Testis (tissue), 3 donors: ENCODE measurements around the gene MMP15. TPM values are rescaled to one million over a fixed set of nuclear protein-coding genes. Genes with fewer than 3 reads are reported as not detected.

ENCODE experiments used
- DNase-seq: peaks from one replicate; pipeline ENCODE4 v3.0.0-alpha.2; 2019
- H3K27ac ChIP-seq, 2 donors: fragments of 200-600 bp; sonication (generic); one replicate each; pipeline ENCODE4 v1.5.1; 2019
- H3K27me3 ChIP-seq: fragments of 200-600 bp; sonication (generic); one replicate; pipeline ENCODE4 v1.5.1; 2019
- H3K36me3 ChIP-seq: fragments of 200-600 bp; sonication (generic); one replicate; pipeline ENCODE4 v1.5.1; 2017; ENCODE audit warnings: low read depth; ENCODE audit errors: missing control alignments
- H3K4me1 ChIP-seq: fragments of 200-600 bp; sonication (generic); one replicate; pipeline ENCODE4 v1.5.1; 2019
- H3K4me3 ChIP-seq, 2 donors: fragments of 200-600 bp; sonication (generic); one replicate each; pipeline ENCODE4 v1.5.1; 2017 to 2019
- H3K9me3 ChIP-seq: fragments of 200-600 bp; sonication (generic); one replicate; pipeline ENCODE4 v1.5.1; 2017
- POLR2A ChIP-seq: fragments of 450-650 bp; IDR thresholded peaks from one replicate; pipeline ENCODE4 v1.6.1; 2017; ENCODE audit warnings: antibody characterized with exemption, mild to moderate bottlenecking, moderate library complexity
- WGBS, 2 donors: methylation state at CpG; one replicate each; pipeline ENCODE4 v1.1.5; 2018; 5-methylcytosine and 5-hydroxymethylcytosine counted together
- intact Hi-C: fragments of 100-400 bp; cut with DNase I; formaldehyde crosslinking; loops from one replicate; pipeline ENCODE4 v1.15.1; 2023; ENCODE audit warnings: low total_unique reads
- polyA plus RNA-seq: library from polyadenylated mRNA; stranded (reverse); fragments of 350-450 nt; fragmentation: Illumina TruSeq; extraction: RNeasy Lipid Tissue Mini Kit (QIAGEN cat#74804); gene quantifications from one replicate; pipeline ENCODE4 v1.2.3, GENCODE V29; 2014; ENCODE audit warnings: low read depth, low replicate concordance; ENCODE audit not compliant: insufficient read depth
- total RNA-seq, 2 donors: library from RNA; depleted of rRNA; stranded (reverse); fragments of >200 nt; gene quantifications; one replicate each; pipeline ENCODE4 v1.2.3, GENCODE V29; 2016
- TF ChIP-seq, protein P1 (sequence below), 3 experiments: fragments of 450-650 bp in 2 of 3; fragments of 200-600 bp in 1 of 3; sonication (generic) in 1 of 3; IDR thresholded peaks; one replicate each; pipeline ENCODE4 v1.5.1; 2016 to 2019; ENCODE audit warnings: antibody characterized with exemption in 3 of 3, mild to moderate bottlenecking in 2 of 3, moderate library complexity in 1 of 3

The MMP15 gene
- total and polyA plus RNA-seq, 3 donors from 2014 or later: 80.6 to 300 (median 194) TPM

DNA sequence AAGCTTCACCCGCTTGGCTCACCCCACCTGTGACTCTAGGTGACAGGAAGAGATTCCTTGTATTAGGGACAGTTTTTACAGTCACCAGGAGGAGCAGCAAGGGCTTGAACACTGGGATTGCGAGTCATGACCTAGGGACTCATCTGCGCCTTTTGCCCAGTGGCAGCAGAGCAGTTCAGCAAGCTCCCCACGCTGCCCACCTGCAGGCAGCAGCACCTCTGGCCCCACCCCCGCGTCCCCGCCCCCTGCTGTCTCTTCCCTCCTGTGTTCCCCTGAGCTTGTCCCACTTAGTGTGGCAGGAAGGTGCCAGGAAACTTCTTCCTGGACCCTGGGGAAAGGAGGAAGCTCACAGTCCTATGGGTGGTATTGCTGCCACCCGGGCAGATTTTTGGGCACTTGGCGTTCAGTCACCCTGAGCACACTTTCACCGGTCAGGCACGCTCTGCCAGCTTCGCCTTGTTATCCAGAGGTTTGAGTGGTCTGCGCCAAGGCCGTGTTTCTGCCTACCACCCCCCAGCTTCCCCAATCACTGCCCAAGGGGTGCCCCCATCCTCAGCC lies 8.7 kb downstream of the MMP15 start:
- intact Hi-C loops: no loop called here
- no peak for DNase-seq
- no peaks in the 10 kb centered on the region for H3K36me3 ChIP-seq
- 70 to 90% methylated on average over 9 to 14 of the region's 14 CpGs for WGBS, 2 donors
- no peak for TF ChIP-seq POLR2A
- TF ChIP-seq, protein P1, sequence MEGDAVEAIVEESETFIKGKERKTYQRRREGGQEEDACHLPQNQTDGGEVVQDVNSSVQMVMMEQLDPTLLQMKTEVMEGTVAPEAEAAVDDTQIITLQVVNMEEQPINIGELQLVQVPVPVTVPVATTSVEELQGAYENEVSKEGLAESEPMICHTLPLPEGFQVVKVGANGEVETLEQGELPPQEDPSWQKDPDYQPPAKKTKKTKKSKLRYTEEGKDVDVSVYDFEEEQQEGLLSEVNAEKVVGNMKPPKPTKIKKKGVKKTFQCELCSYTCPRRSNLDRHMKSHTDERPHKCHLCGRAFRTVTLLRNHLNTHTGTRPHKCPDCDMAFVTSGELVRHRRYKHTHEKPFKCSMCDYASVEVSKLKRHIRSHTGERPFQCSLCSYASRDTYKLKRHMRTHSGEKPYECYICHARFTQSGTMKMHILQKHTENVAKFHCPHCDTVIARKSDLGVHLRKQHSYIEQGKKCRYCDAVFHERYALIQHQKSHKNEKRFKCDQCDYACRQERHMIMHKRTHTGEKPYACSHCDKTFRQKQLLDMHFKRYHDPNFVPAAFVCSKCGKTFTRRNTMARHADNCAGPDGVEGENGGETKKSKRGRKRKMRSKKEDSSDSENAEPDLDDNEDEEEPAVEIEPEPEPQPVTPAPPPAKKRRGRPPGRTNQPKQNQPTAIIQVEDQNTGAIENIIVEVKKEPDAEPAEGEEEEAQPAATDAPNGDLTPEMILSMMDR (IDR thresholded peaks at IDR 0.05): no peak
- H3K4me3 ChIP-seq: no peak overlapping the region
- H3K27me3 ChIP-seq: no peaks in the 10 kb centered on the region
- no peaks in the 10 kb centered on the region for H3K9me3 ChIP-seq
- peaks cover 46% of the 10 kb centered on the region for H3K4me1 ChIP-seq
- no peak overlapping the region for H3K27ac ChIP-seq

DNA sequence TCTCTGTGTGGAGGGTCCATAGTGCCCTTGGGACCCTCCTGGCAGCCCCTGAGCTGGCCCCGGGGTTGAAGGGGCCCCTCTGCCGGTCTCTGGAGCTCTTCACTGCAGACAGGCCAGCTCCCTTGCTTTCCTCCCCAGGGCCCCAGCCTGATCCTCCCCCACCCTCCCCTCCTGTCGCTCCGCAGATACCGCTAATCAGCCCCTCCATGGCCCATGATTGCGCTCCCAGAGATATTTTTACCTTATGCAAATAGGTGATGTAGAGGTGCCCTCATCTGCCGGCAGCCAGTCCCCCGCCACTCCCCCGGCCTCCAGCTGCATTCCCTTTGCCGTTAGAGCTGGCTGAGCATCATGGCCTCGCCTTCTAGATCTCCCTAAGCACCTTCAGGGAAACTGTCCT lies 9.2 kb downstream of the MMP15 start:
- intact Hi-C loops: no loop called here
- no peak for DNase-seq
- Histone ChIP-seq H3K9me3 (no peaks in the 10 kb centered on the region), H3K36me3 (no peaks in the 10 kb centered on the region), H3K4me1 (peaks cover 46% of the 10 kb centered on the region), H3K27ac (no peak overlapping the region), H3K4me3 (no peak overlapping the region), H3K27me3 (no peaks in the 10 kb centered on the region)
- no peak for TF ChIP-seq POLR2A
- TF ChIP-seq, protein P1 (IDR thresholded peaks at IDR 0.05): no peak
- WGBS, 2 donors: 71 to 82% methylated on average over 11 of the region's 11 CpGs

DNA sequence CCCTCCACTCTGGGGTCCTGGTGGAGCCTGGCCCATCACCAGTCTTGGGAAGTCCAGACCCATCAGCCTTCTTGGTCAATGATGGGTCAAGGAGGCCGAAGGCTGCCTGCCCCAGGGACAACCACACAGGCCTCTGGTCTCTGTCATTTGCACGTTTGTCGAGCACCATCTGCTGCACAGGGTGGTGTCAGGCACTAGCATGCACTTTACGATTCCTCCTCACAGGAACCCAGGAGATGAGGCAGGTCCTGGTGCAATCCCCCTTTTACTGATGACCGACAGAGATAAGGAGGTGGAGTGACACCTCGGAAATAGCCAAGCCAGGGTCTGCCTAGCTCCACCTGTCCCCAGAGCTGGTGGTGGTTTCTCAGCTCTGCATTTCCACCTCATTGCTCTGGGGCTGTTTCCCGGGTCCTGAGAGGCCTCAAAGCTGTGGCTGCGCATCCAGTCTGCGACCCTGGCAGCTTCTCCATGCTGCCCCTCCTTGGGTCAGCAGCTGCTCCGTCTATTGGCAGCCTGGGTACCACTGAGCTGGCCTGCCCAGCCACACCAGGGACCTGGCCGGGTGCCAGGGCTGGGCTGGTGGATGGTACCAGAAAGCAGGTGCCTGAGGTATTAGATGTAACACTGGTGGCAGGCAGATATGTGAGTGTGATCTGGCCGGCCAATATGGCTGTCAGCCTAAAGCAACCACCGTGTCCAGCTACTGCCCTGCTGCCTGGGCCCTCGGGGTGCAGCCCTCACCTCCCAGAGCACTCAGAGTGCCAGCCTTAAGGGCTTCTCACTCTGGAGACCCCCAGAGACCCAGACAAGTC lies 10.0 kb downstream of the MMP15 start:
- no peak for DNase-seq

DNA sequence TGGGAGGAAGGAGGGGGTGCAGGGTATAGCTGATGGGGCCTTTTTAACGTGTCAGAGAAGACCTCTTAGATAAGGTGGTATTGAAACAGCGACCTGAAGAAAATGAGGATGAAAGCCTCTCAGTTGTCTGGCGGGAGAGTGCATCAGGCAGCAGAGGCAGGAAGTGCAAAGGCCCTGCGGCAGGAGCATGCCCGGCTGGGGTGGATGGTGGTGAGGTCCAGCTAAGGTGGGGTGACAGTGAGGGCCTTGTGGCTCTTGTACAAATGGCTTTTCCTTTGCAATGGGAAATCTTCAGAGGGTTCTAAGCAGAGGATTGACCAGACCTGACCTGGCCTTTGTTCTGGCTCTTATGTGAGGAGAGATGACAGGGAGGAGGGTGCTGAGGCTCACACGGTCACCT lies 11.4 kb downstream of the MMP15 start:
- Histone ChIP-seq H3K27ac (no peak overlapping the region), H3K4me3 (no peak overlapping the region), H3K27me3 (no peaks in the 10 kb centered on the region), H3K36me3 (no peaks in the 10 kb centered on the region), H3K4me1 (peaks cover 30% of the 10 kb centered on the region), H3K9me3 (no peaks in the 10 kb centered on the region)
- WGBS, 2 donors: 93% methylated on average over 6 of the region's 6 CpGs
- no peak for TF ChIP-seq POLR2A
- TF ChIP-seq, protein P1 (IDR thresholded peaks at IDR 0.05): no peak
- intact Hi-C loops: no loop called here
- no peak for DNase-seq

More for the DNA sequence above, 10.0 kb downstream of the MMP15 start:
- Histone ChIP-seq H3K36me3 (no peaks in the 10 kb centered on the region), H3K9me3 (no peaks in the 10 kb centered on the region), H3K27me3 (no peaks in the 10 kb centered on the region), H3K4me3 (no peak overlapping the region), H3K4me1 (peaks cover 41% of the 10 kb centered on the region), H3K27ac (no peak overlapping the region)
- TF ChIP-seq, protein P1 (IDR thresholded peaks at IDR 0.05): no peak
- TF ChIP-seq POLR2A: no peak
- 68 to 78% methylated on average over 12 to 14 of the region's 14 CpGs for WGBS, 2 donors
- intact Hi-C loops: no loop called here
